Astrocyte (in vitro differentiated cells and primary cell): ENCODE data around the gene MYADM. TPM values are rescaled to one million over a fixed set of nuclear protein-coding genes. Genes with fewer than 3 reads are reported as not detected.

Experiments
- DNase-seq: peaks from one replicate; pipeline ENCODE4 v3.0.0-alpha.2; 2010; ENCODE audit warnings: low read depth
- FAIRE-seq: peaks from 2 replicates; lab custom pipeline; 2011; peaks lifted over from hg19 to GRCh38; lab: Jason Lieb, UNC
- H2AFZ ChIP-seq: 2 replicates; pipeline ENCODE4 v1.6.0; 2012; ENCODE audit warnings: low read depth, low read length, inconsistent platforms
- H3K27ac ChIP-seq: 2 replicates; pipeline ENCODE4 v1.5.1; 2011; ENCODE audit warnings: low read depth, low read length, inconsistent platforms
- H3K27me3 ChIP-seq: 2 replicates; pipeline ENCODE4 v1.6.0; 2011; ENCODE audit warnings: low read length, inconsistent platforms; ENCODE audit not compliant: insufficient read depth
- H3K36me3 ChIP-seq: 2 replicates; pipeline ENCODE4 v1.5.1; 2011; ENCODE audit warnings: low read length, inconsistent platforms; ENCODE audit not compliant: insufficient read depth
- H3K4me1 ChIP-seq: 2 replicates; pipeline ENCODE4 v1.5.1; 2011; ENCODE audit warnings: low read length, inconsistent platforms; ENCODE audit not compliant: insufficient read depth
- H3K4me2 ChIP-seq: 2 replicates; pipeline ENCODE4 v1.6.0; 2012; ENCODE audit warnings: low read length, inconsistent platforms
- H3K4me3 ChIP-seq: 2 replicates; pipeline ENCODE4 v1.5.1; 2011; ENCODE audit warnings: low read depth, mild to moderate bottlenecking, low read length, inconsistent platforms; ENCODE audit not compliant: insufficient read depth
- H3K79me2 ChIP-seq: 2 replicates; pipeline ENCODE4 v1.6.0; 2012; ENCODE audit warnings: mild to moderate bottlenecking, low read length, inconsistent platforms; ENCODE audit not compliant: insufficient read depth
- H3K9ac ChIP-seq: 2 replicates; pipeline ENCODE4 v1.6.0; 2012; ENCODE audit warnings: mild to moderate bottlenecking, low read length, inconsistent platforms
- H3K9me3 ChIP-seq: 2 replicates; pipeline ENCODE4 v1.5.1; 2012; ENCODE audit warnings: low read depth, mild to moderate bottlenecking, low read length, inconsistent platforms; ENCODE audit not compliant: insufficient read depth
- H4K20me1 ChIP-seq: 2 replicates; pipeline ENCODE4 v1.6.0; 2012; ENCODE audit warnings: low read length, inconsistent platforms; ENCODE audit not compliant: insufficient read depth
- H3K27ac Mint-ChIP-seq: one replicate; pipeline ENCODE4 v1.8.0; 2021; ENCODE audit warnings: mild to moderate bottlenecking, mixed read lengths; ENCODE audit not compliant: unreplicated experiment
- H3K27me3 Mint-ChIP-seq: one replicate; pipeline ENCODE4 v1.8.0; 2021; ENCODE audit warnings: low read depth, mixed read lengths; ENCODE audit not compliant: unreplicated experiment
- H3K36me3 Mint-ChIP-seq: one replicate; pipeline ENCODE4 v1.8.0; 2021; ENCODE audit warnings: low read depth, mixed read lengths; ENCODE audit not compliant: unreplicated experiment
- H3K4me1 Mint-ChIP-seq: one replicate; pipeline ENCODE4 v1.8.0; 2021; ENCODE audit warnings: low read depth, mixed read lengths; ENCODE audit not compliant: unreplicated experiment
- H3K4me3 Mint-ChIP-seq: one replicate; pipeline ENCODE4 v1.8.0; 2021; ENCODE audit warnings: mild to moderate bottlenecking, moderate library complexity, mixed read lengths; ENCODE audit not compliant: unreplicated experiment
- H3K9me3 Mint-ChIP-seq: one replicate; pipeline ENCODE4 v1.8.0; 2021; ENCODE audit warnings: mild to moderate bottlenecking, mixed read lengths; ENCODE audit not compliant: unreplicated experiment
- CTCF ChIP-seq: IDR thresholded peaks from 2 replicates; pipeline ENCODE4 v1.5.1; 2011; ENCODE audit warnings: low read depth, mild to moderate bottlenecking, inconsistent platforms, low read length, moderate library complexity; ENCODE audit not compliant: insufficient read depth
- EZH2 ChIP-seq: IDR thresholded peaks from 2 replicates; pipeline ENCODE4 v1.6.1; 2012; ENCODE audit warnings: mild to moderate bottlenecking, low read length, inconsistent platforms; ENCODE audit not compliant: insufficient read depth
- total RNA-seq: library from RNA; stranded (reverse); gene quantifications from 2 replicates; pipeline ENCODE4 v1.2.1, GENCODE V29; 2021

The MYADM gene
- total RNA-seq, 1 donor from 2014 or later, result 221 TPM

GRCh38 chr19:53872762-53873161, 5.1 kb downstream of the MYADM start:
- TF ChIP-seq EZH2, result no peak
- no peak for TF ChIP-seq CTCF
- Mint-ChIP-seq H3K4me1 (peaks cover 5% of the 10 kb centered on the region), H3K9me3 (no peaks in the 10 kb centered on the region), H3K4me3 (peak overlapping the region; percentile 66), H3K36me3 (peaks cover 21% of the 10 kb centered on the region), H3K27me3 (no peaks in the 10 kb centered on the region), H3K27ac (no peak overlapping the region)
- Histone ChIP-seq H3K9ac (no peak overlapping the region), H4K20me1 (peaks cover 68% of the 10 kb centered on the region), H3K79me2 (peaks cover 58% of the 10 kb centered on the region), H3K36me3 (peaks cover 12% of the 10 kb centered on the region), H3K9me3 (no peaks in the 10 kb centered on the region), H3K4me2 (no peak overlapping the region), H3K27me3 (no peaks in the 10 kb centered on the region), H3K27ac (no peak overlapping the region), H3K4me1 (no peaks in the 10 kb centered on the region), H3K4me3 (no peak overlapping the region), H2AFZ (no peak overlapping the region)
- FAIRE-seq, result no peak
- no peak for DNase-seq

- peaks cover 21% of the 10 kb centered on the region for H3K36me3 Mint-ChIP-seq
These were observed 6.3 kb downstream of the MYADM start for GRCh38 chr19:53873773-53874605.

More at GRCh38 chr19:53873773-53874605, 6.3 kb downstream of the MYADM start:
- Histone ChIP-seq H3K4me3 (no peak overlapping the region), H4K20me1 (peaks cover 68% of the 10 kb centered on the region), H2AFZ (no peak overlapping the region), H3K9me3 (no peaks in the 10 kb centered on the region), H3K9ac (no peak overlapping the region), H3K27ac (no peak overlapping the region), H3K4me2 (peak overlapping the region; percentile 26), H3K27me3 (no peaks in the 10 kb centered on the region), H3K79me2 (peaks cover 47% of the 10 kb centered on the region), H3K36me3 (peaks cover 12% of the 10 kb centered on the region), H3K4me1 (peaks cover 3% of the 10 kb centered on the region)
- no peak for DNase-seq
- H3K4me1 Mint-ChIP-seq, result peaks cover 5% of the 10 kb centered on the region
- H3K9me3 Mint-ChIP-seq, result no peaks in the 10 kb centered on the region
- no peak overlapping the region for H3K4me3 Mint-ChIP-seq
- no peak for FAIRE-seq
- H3K27me3 Mint-ChIP-seq, result no peaks in the 10 kb centered on the region
- no peak overlapping the region for H3K27ac Mint-ChIP-seq
- no peak for TF ChIP-seq EZH2
- no peak for TF ChIP-seq CTCF
